GM12891 (cell line): Measurements from ENCODE around the gene DYSF.
"Not testable (repeated sequence)": the region's sequence is repeated elsewhere in the genome, so short reads cannot be mapped to it uniquely, and the experiment has no call there.

Experiments used
- DNase-seq: peaks from one replicate; pipeline ENCODE4 v3.0.0; 2011; ENCODE audit warnings: low spot score; ENCODE audit not compliant: insufficient read length
- FAIRE-seq: peaks from 2 replicates; lab custom pipeline; 2011; peaks lifted over from hg19 to GRCh38; lab: Jason Lieb, UNC
- PAX5 ChIP-seq: IDR thresholded peaks from 2 replicates; pipeline ENCODE4 v1.6.1; 2011; ENCODE audit warnings: low read length, moderate library complexity, mild to moderate bottlenecking; ENCODE audit not compliant: insufficient read depth, severe bottlenecking
- POLR2A ChIP-seq: IDR thresholded peaks from 2 replicates; pipeline ENCODE4 v1.6.1; 2011; ENCODE audit warnings: low read depth, low read length, control low read depth
- POLR2AphosphoS5 ChIP-seq: IDR thresholded peaks from 2 replicates; pipeline ENCODE4 v1.6.1; 2011; ENCODE audit warnings: low read depth, low read length, control low read depth
- POU2F2 ChIP-seq: IDR thresholded peaks from 2 replicates; pipeline ENCODE4 v1.6.1; 2011; ENCODE audit warnings: low read depth, mild to moderate bottlenecking, control low read depth, low read length, moderate library complexity
- SPI1 ChIP-seq: IDR thresholded peaks from 2 replicates; pipeline ENCODE4 v1.6.1; 2011; ENCODE audit warnings: low read depth, low read length, control low read depth
- TAF1 ChIP-seq: IDR thresholded peaks from 2 replicates; pipeline ENCODE4 v1.6.1; 2011; ENCODE audit warnings: low read depth, low read length, control low read depth

Gene DYSF

DNA sequence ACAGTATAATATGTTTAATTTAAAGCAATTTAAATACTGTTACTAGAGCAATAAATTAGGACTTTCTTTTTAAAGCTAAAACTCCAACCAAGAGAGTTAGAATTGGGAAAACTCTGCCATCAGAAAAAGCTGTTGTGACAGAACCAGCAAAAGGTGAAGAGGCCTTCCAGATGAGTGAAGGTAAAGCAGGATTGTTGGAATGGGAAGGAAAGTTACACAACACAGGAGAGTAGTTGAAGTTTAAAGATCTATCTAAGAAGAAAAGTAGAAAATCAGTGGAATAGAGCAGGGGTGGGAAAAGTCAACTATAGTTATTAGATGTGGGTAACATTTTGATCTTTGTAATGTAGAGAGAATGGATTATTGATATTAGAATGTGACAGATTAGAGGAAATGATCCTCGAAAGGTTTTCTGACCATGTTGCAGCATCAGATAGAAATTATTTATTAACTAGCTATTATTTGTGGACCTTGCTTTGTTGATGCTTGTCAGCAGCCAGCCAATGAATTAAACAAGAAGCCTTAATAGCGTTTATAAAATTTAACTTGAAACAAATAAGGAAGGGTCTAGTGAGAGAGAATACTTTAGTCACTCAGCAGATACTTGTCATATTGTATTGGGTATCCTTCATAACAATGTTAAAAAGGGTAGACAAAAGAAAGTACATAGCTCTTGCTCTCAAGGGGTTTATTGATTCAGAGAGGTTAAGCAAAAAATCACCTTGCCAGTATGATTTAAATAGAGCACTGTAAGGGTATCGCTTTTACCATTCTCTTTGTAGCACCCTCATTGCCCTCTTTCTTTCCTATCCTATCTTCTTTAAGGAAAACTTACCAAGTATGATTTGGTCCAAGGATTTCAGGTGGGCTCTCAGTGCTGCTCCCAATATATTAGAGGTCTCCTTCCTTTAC is 24.6 kb upstream of the DYSF start:
- TF ChIP-seq PAX5 (no peak), POLR2A (no peak), POU2F2 (no peak), TAF1 (no peak), POLR2AphosphoS5 (no peak), SPI1 (no peak)
- DNase-seq (no peak), FAIRE-seq (no peak)

DNA sequence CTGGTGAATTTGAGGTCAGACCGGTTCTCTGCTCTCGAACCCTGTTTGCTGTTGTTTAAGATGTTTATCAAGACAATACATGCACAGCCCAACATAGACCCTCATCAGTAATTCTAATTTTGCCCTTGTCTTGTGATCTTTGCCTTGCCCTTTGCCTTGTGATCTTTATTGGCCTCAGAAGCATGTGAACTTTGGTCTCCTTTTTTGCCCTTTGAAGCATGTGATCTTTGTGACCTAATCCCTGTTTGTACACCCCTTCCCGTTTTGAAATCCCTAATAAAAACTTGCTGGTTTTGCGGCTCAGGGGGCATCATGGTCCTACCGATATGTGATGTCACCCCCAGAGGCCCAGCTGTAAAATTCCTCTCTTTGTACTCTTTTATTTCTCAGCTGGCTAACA is 8.2 kb upstream of the DYSF start:
- not testable (repeated sequence) for DNase-seq, FAIRE-seq

DNA sequence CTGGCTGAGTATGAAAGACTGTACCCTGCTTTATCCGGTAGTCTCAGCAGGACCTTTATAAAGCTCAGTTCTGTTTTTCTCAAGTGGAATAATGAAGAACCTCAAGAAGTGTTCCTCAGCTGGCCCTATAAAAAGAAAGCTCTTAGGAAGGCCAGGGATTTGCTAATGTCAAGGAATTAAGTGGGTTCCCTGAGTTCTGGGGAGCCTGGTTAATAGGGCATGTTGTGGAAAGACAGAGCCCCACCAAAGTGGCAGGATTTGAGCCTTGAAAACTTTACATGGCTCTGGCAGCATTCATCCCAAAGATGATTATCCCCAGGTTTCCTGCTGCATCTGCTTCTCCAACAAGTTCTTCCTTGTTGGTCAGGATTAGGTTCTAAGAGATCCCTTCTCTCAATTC is 6.9 kb upstream of the DYSF start:
- DNase-seq (no peak), FAIRE-seq (no peak)
- TF ChIP-seq SPI1 = no peak
- TF ChIP-seq TAF1 = no peak
- no peak for TF ChIP-seq POU2F2
- TF ChIP-seq POLR2AphosphoS5 = no peak
- TF ChIP-seq PAX5 = no peak
- TF ChIP-seq POLR2A = no peak

DNA sequence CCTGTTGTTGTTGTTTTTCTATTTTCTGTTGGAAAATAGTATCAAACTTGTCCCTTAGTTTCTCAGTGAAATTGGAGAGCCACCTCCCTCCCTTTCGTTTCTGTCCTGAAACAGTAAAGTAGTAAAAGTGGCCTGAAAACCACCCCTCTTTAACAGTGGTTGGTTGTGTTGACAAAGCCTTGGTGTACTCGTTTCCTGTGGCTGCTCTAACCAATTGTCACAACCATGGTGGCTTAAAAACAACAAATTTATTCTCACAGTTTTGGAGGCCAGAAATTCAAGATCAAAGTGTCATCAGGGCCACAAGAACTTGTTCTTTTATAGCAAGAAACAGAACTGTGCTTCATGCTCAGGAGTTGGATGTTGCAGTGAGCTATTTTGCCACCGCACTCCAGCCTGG is 4.0 kb upstream of the DYSF start:
- TF ChIP-seq POLR2AphosphoS5 (no peak), POLR2A (no peak), PAX5 (no peak), SPI1 (no peak), TAF1 (no peak), POU2F2 (no peak)
- FAIRE-seq (no peak), DNase-seq (no peak)

DNA sequence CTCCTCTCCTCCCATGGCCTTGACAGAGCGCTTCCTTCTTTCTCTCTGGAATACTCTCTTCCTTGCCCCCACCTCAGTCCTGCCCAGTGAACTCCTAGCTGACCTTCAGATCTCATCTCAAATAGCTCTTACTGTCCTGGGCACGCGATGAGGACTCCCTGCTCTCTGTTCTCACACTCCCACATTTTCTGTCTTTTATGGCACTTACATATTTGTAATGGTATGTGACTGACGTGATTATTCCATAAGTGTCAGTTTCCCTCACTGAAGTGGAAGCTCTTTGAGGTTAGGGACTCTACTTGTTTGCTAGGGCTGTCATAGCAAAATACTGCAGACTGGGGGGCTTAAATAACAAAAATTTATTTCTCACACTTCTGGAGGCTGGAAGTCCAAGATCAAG is 1.7 kb upstream of the DYSF start:
- DNase-seq = no peak
- no peak for FAIRE-seq
- TF ChIP-seq POU2F2 (no peak), SPI1 (no peak), TAF1 (no peak)

DNA sequence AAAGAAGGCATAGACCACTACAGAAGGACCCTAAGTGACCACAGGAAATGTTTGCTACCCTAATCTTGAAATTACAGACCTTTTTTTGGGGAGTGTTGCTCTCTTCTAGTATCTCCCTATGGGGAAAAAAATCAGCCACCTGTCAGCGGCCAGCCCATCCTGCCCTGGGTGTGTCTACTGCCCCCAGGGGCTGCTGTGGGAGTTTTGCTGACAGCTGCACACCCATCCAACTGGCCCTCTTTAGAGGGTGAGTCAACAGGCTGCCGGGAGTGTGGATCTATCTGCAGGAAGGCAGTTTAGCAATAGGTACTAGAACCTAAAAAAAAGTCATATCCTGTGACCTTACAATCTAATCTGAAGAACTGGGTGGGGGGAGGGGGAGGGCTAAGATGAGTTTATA is 796 bp upstream of the DYSF start:
- FAIRE-seq (no peak), DNase-seq (no peak)
- TF ChIP-seq SPI1 (no peak), TAF1 (no peak), POU2F2 (no peak), POLR2AphosphoS5 (no peak), PAX5 (no peak), POLR2A (no peak)

DNA sequence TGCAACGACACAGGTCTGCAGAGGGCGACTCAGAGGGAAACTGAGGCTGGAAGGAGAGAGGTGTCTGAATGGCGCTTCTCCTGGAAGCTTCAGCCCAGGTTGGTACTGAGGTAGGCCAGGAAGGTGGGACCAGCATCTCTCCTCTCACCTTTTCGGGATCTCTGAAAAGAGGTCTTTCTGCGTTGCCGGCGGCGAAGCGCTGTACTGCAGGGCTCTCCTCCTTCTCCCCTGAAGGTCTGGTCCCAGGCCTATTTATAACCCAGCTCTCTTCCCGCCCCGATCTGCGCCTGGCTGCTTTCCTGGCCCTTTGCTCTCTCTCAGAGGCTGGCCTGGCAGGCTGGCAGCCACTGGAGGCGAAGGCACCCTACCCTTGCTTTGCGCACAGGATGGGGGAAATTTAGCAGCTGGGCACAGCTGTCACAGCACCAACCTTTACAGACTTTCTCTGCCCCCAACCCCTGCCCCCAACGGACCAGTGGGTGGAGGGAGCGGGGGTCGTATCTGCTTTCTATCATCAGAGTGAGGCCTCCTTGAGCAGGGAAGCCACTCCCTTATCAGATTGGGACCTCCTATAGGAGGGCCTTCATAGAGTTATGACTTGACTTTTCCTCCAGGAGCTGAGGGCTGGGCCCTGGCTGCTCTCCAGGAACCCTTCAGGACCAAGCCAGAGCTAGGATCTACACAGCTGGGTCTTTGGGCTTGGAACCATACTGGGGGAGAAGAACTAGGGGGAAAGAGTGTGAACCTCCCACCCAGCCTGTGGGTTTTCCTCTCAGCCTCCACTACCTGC is 1.1 kb downstream of the DYSF start:
- DNase-seq (no peak), FAIRE-seq (no peak)

DNA sequence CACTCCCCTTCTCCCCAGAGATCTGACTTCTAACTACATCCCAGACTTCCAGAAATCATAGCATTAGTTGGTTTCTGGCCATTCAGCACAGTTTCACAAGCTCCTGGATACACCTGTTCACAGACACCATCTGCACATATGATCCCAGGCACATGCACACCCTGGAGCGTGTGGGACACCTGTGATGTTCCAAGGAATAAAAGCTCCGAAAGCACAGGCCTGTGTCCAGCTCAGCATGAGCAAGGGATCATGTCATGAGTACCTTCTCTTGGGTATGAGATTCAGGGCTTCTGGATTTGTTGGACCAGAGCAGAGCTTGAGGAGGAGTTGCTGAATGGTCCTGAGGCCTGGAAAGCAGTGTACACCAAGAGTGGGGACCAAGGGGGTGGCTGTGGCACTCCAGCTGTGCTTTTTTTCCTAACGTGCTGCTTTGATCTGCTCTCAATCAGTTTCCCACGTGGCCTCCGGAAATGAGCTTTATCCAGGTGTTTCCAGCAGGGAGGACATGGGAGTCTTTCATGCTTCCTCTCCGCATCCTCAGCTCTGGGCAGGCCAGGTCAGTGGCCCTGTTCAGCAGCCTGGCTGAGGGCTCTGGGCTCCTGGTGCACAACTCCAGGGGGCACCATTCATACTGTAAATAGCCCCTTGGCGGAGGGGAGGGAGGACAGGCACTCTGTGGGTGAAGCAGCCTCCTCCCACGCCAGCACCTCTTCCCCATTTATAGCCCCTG is 1.8 kb downstream of the DYSF start:
- DNase-seq (no peak), FAIRE-seq (no peak)
- TF ChIP-seq POU2F2 = no peak

More for the DNA sequence above, 1.1 kb downstream of the DYSF start:
- TF ChIP-seq PAX5 (no peak), POU2F2 (no peak), SPI1 (no peak), TAF1 (no peak), POLR2AphosphoS5 (no peak), POLR2A (no peak)

DNA sequence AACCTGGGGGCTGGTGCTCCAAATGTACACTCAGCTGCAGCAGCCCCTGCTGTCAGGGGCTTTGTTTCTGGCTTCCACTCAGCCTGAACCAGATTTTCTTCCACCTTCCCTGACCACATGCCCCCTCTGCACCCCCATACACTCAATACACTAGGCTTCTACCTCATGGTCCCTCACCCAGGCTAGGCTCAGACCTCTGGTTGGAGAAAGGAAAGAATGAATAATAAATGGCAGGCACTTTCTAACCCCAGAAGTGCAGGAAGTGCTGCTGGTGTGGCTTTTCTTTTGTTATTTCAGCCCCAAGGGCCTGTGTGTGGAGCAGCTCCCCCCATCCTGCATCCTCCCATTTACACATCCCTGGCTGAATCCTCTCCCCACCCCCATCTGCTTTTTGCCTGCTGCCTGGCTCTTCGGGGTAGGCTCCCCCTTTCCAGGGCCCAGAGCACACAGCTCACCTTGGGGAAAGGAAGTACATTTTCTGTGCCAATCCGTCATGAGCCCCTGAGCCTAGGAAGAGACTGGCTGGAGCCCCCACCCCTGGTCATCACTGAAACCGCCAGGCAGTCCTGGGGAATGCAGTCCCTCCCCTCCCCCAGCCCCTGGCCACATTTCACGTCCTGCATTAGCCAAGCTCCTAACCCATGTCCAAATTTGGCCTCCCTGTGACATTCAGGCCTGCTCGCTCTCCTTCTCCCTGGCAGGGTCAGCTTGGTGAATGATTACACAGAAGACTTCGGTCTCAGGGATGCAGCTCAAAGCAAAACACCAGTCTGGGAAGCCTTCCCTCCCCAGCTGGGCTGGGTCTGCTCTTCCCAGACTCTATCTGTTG is 2.6 kb downstream of the DYSF start:
- DNase-seq (no peak), FAIRE-seq (no peak)
- no peak for TF ChIP-seq POU2F2
- TF ChIP-seq POLR2A = no peak
- TF ChIP-seq TAF1 = no peak
- TF ChIP-seq POLR2AphosphoS5 = no peak
- no peak for TF ChIP-seq SPI1
- no peak for TF ChIP-seq PAX5
